H1 (cell line): ENCODE measurements around the gene AHRR. TPM values are rescaled to one million over a fixed set of nuclear protein-coding genes. Genes with fewer than 3 reads are reported as not detected.

Source experiments
- ASH2L ChIP-seq: fragments of 200-600, 300-600 bp; sonication (generic); IDR thresholded peaks from one replicate; pipeline ENCODE4 v1.7.1; 2017; ENCODE audit warnings: low read length
- EP300 ChIP-seq, 2 experiments: IDR thresholded peaks; 1 replicate in 1 of 2; 2 replicates in 1 of 2; pipeline ENCODE4 v1.6.1; 2011 to 2012; ENCODE audit warnings: low read depth in 2 of 2, low read length in 2 of 2, mild to moderate bottlenecking in 2 of 2, borderline replicate concordance in 1 of 2, inconsistent platforms in 1 of 2, moderate library complexity in 1 of 2
- FOSL1 ChIP-seq: IDR thresholded peaks from 2 replicates; pipeline ENCODE4 v1.6.1; 2011; ENCODE audit warnings: mild to moderate bottlenecking, low read depth, low read length, moderate library complexity; ENCODE audit not compliant: insufficient read depth
- KDM5A ChIP-seq: fragments of 200-600 bp; IDR thresholded peaks from 2 replicates; pipeline ENCODE4 v1.7.1; 2012; ENCODE audit warnings: mild to moderate bottlenecking, low read length, inconsistent platforms, mixed read lengths
- POLR2A ChIP-seq, 2 experiments: IDR thresholded peaks; 1 replicate in 1 of 2; 2 replicates in 1 of 2; pipeline ENCODE4 v1.6.1; 2011; ENCODE audit warnings: low read depth in 2 of 2, low read length in 2 of 2, mild to moderate bottlenecking in 2 of 2; ENCODE audit errors: control extremely low read depth in 1 of 2
- SUZ12 ChIP-seq: fragments of 200-600 bp; sonication (generic); IDR thresholded peaks from 2 replicates; pipeline ENCODE4 v1.6.1; 2012; ENCODE audit warnings: mild to moderate bottlenecking, inconsistent platforms, low read length, moderate library complexity, mixed read lengths
- TEAD4 ChIP-seq: IDR thresholded peaks from 2 replicates; pipeline ENCODE4 v1.6.1; 2012; ENCODE audit warnings: low read depth, low read length, inconsistent platforms, mixed read lengths
- polyA plus RNA-seq, 7 experiments: library from polyadenylated mRNA; depleted of rRNA in 3 of 7; stranded (reverse) in 5 of 7; unstranded in 2 of 7; fragments of >200 nt in 5 of 7; fragments of 200-250 nt in 2 of 7; gene quantifications; 1 replicate in 5 of 7; 2 replicates in 1 of 7; 4 replicates in 1 of 7; pipeline versions ENCODE4 v1.2.1 to v1.2.3, GENCODE V29; 2011 to 2013; ENCODE audit warnings: missing spikeins in 2 of 7, mixed read lengths in 2 of 7
- total RNA-seq: library from RNA; stranded (reverse); fragmentation: NEBNext Ultra II Directional; extraction: Animal tissue kit (Norgen Biotek cat#: 25700); gene quantifications from 2 replicates; pipeline ENCODE4 v1.2.1, GENCODE V29; 2021

AHRR gene
- total and polyA plus RNA-seq, 2 of the 8 experiments (the other 6 are each of a cell fraction or from before 2014, with no cell fraction given), result 0.41 to 0.80 TPM

GRCh38 chr5:385321-385720 lies 63.8 kb downstream of the AHRR start (continued):
- TF ChIP-seq TEAD4 (no peak), ASH2L (no peak), EP300 (IDR thresholded peaks at IDR 0.05; ENCODE audit: borderline replicate concordance in 1 of 2, low read depth in 2 of 2, low read length in 2 of 2) (no peak), POLR2A (IDR thresholded peaks at IDR 0.05; ENCODE audit: control extremely low read depth in 1 of 2, low read depth in 2 of 2, low read length in 2 of 2) (no peak), KDM5A (no peak), FOSL1 (no peak), SUZ12 (no peak)
- TF ChIP-seq, all 59 proteins: peak for 0
